Lung (tissue), 12 donors: ENCODE results near the gene KCNJ5. TPM values are rescaled to one million over a fixed set of nuclear protein-coding genes. Genes with fewer than 3 reads are reported as not detected.

Experiments
- ATAC-seq: fragments of 200-7000 bp; cut with Tn5 transposase; one replicate; pipeline ENCODE4 v1.9.1; 2020; ENCODE audit warnings: moderate number of reproducible peaks; ENCODE audit not compliant: insufficient read depth, low FRiP score
- DNase-seq, 3 donors: peaks; one replicate each; pipeline ENCODE4 v3.0.0-alpha.2; 2013 to 2017
- H3K27ac ChIP-seq, 2 donors: one replicate each; pipeline ENCODE4 v1.5.1; 2013; ENCODE audit warnings: mild to moderate bottlenecking in 2 of 2, moderate library complexity in 2 of 2, control low read depth in 1 of 2, inconsistent platforms in 1 of 2, low read depth in 1 of 2, low read length in 1 of 2
- H3K27me3 ChIP-seq, 3 donors: one replicate each; pipeline ENCODE4 v1.5.1; 2013; ENCODE audit warnings: low read length in 2 of 3; ENCODE audit not compliant: control insufficient read depth in 3 of 3, insufficient read depth in 3 of 3
- H3K36me3 ChIP-seq, 4 donors: one replicate each; pipeline ENCODE4 v1.5.1; 2013; ENCODE audit warnings: low read length in 4 of 4, mild to moderate bottlenecking in 1 of 4, moderate library complexity in 1 of 4; ENCODE audit not compliant: control insufficient read depth in 4 of 4, insufficient read depth in 4 of 4
- H3K4me1 ChIP-seq, 5 donors: one replicate each; pipeline ENCODE4 v1.5.1; 2013; ENCODE audit warnings: low read length in 5 of 5, mild to moderate bottlenecking in 2 of 5, moderate library complexity in 1 of 5; ENCODE audit not compliant: control insufficient read depth in 5 of 5, insufficient read depth in 5 of 5
- H3K4me3 ChIP-seq: one replicate; pipeline ENCODE4 v1.5.1; 2013; ENCODE audit warnings: mild to moderate bottlenecking, control low read depth, moderate library complexity
- H3K9ac ChIP-seq, 2 donors: one replicate each; pipeline ENCODE4 v1.5.1; 2013; ENCODE audit warnings: low read length in 2 of 2, control low read depth in 1 of 2; ENCODE audit not compliant: insufficient read depth in 1 of 2
- H3K9me3 ChIP-seq, 4 donors: one replicate each; pipeline ENCODE4 v1.5.1; 2013; ENCODE audit warnings: low read length in 3 of 4, mild to moderate bottlenecking in 1 of 4, moderate library complexity in 1 of 4; ENCODE audit not compliant: control insufficient read depth in 4 of 4, insufficient read depth in 3 of 4
- WGBS, 2 donors: extraction: QIAGEN DNeasy Blood & Tissue Kit; methylation state at CpG; one replicate each; pipeline ENCODE4 v1.1.7; 2013; 5-methylcytosine and 5-hydroxymethylcytosine counted together
- polyA plus RNA-seq, 2 donors: library from polyadenylated mRNA; stranded (reverse); fragments of 200-250 nt; gene quantifications; one replicate each; pipeline ENCODE4 v1.2.1, GENCODE V29; 2013
- total RNA-seq, 2 donors: library from RNA; depleted of rRNA in 1 of 2; stranded (reverse); fragments of >200 nt in 1 of 2; gene quantifications; one replicate each; pipeline ENCODE4 v1.2.1, GENCODE V29; 2014 to 2021
- TF ChIP-seq, protein P1 (sequence below): IDR thresholded peaks from 2 replicates; pipeline ENCODE4 v1.5.1; 2012; ENCODE audit warnings: mild to moderate bottlenecking; ENCODE audit errors: control extremely low read depth, extremely low read depth
- donor health status: control.
- donor health status: control.
- donor health status: Bipolar disorder and iron deficiency.
- donor health status: healthy.
- donor health status: DM: yes; HTN: yes; CAD: no.

KCNJ5 gene
- total and polyA plus RNA-seq, 4 donors: 2.0 to 5.0 (median 2.8) TPM

DNA sequence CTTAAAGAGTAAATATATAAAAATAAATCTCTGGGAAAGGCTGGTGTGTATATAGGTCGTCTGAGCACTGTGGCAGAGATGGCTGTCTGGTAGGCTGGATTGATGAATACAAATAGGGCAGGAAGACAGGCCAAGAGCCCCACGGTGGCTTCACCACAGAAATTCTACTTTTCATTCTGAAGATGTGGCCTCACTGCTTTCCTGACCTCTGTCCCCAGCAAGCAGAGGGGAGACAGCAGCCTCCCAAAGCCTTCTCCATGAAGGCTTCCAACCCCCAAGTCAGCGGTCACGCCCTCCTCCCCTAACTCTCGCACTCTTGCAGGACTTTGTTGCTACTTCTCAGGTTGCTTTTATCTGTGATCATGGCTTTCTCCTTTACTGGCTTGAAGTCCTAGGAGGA lies 13.4 kb upstream of the KCNJ5 start:
- H3K36me3 ChIP-seq: no peaks in the 10 kb centered on the region
- H3K27ac ChIP-seq: no peak overlapping the region
- TF ChIP-seq, protein P1, sequence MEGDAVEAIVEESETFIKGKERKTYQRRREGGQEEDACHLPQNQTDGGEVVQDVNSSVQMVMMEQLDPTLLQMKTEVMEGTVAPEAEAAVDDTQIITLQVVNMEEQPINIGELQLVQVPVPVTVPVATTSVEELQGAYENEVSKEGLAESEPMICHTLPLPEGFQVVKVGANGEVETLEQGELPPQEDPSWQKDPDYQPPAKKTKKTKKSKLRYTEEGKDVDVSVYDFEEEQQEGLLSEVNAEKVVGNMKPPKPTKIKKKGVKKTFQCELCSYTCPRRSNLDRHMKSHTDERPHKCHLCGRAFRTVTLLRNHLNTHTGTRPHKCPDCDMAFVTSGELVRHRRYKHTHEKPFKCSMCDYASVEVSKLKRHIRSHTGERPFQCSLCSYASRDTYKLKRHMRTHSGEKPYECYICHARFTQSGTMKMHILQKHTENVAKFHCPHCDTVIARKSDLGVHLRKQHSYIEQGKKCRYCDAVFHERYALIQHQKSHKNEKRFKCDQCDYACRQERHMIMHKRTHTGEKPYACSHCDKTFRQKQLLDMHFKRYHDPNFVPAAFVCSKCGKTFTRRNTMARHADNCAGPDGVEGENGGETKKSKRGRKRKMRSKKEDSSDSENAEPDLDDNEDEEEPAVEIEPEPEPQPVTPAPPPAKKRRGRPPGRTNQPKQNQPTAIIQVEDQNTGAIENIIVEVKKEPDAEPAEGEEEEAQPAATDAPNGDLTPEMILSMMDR: no peak
- 73 to 80% methylated on average over 5 of the region's 5 CpGs for WGBS, 2 donors
- H3K9ac ChIP-seq: no peak overlapping the region
- DNase-seq: no peak
- no peaks in the 10 kb centered on the region for H3K4me1 ChIP-seq
- no peaks in the 10 kb centered on the region for H3K9me3 ChIP-seq
- ATAC-seq: no peak
- peaks cover 0 to 2% (median 0%) of the 10 kb centered on the region in 3 donors for H3K27me3 ChIP-seq
- H3K4me3 ChIP-seq: no peak overlapping the region

DNA sequence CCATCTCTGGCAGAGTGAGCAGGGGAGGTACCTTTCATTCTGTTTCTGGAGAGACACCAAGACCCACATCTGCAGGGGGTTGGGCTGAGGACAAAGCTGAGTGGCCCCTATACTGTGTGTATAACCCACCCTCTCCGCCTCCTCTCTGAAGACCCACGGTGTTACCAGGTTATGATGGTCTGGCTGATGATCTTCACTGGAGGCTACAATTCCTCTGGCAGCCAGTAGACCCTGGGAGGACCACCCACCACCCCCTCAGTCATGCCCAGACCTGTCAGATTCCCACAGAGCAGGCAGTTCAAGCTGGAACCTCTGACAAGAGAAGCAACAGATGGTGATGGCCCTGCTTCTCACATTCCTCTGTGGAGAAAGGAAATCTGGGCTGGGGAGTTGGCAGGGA lies 12.7 kb upstream of the KCNJ5 start:
- Histone ChIP-seq H3K36me3 (no peaks in the 10 kb centered on the region), H3K27ac (no peak overlapping the region), H3K27me3 (peaks cover 0 to 2% (median 0%) of the 10 kb centered on the region in 3 donors), H3K9me3 (no peaks in the 10 kb centered on the region), H3K9ac (no peak overlapping the region), H3K4me1 (no peaks in the 10 kb centered on the region), H3K4me3 (no peak overlapping the region)
- ATAC-seq (no peak), DNase-seq (no peak)
- WGBS, 2 donors: 91 to 92% methylated on average over 2 of the region's 2 CpGs
- TF ChIP-seq, protein P1: no peak

DNA sequence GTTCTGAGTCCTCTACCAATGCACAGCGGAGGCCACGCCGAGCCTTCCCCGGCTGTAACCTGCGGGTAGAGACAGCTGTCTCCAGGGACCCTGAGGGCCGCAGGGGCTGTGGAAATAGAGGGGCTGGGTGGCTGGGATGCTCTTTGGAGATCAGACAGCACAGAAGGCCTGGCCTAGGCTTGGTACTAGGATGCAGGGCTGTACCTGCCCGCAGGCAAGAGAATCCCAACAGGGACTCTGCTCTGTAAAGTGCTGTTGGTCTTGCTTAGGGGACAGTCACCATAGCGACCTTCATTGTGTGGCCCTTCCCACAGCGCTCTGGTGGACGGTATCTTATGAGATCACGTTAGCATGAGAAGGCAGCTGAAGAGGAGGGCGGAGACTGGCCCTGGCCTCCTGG lies 11.3 kb upstream of the KCNJ5 start:
- peaks cover 0 to 3% (median 2%) of the 10 kb centered on the region in 3 donors for H3K27me3 ChIP-seq
- TF ChIP-seq, protein P1: no peak
- no peak overlapping the region for H3K27ac ChIP-seq
- DNase-seq (peak in 1 of 3 donors; percentile 31), ATAC-seq (no peak)
- 86 to 87% methylated on average over 12 of the region's 12 CpGs for WGBS, 2 donors
- no peak overlapping the region for H3K9ac ChIP-seq
- H3K36me3 ChIP-seq: no peaks in the 10 kb centered on the region
- H3K9me3 ChIP-seq: no peaks in the 10 kb centered on the region
- no peak overlapping the region for H3K4me3 ChIP-seq
- no peaks in the 10 kb centered on the region for H3K4me1 ChIP-seq

DNA sequence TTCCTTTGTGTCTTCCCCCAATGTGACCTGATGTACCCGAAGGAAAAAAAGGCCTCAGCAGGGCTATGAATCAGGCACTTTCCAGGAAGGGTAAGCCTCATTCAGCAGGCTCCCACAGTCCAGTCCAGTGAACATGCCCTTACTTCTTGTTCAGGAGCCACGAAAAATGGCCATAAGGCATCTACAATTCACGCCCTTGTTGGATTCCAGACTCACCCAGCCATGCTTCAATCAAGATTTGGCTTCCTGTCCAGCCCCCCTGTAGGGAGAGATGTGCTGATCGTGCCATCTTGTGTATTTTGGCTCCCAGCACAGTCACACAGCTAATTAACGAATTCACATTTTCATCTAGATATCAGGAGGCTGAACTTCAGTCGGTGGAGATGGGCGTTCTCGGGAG lies 9.9 kb upstream of the KCNJ5 start:
- H3K9ac ChIP-seq: no peak overlapping the region
- 88 to 90% methylated on average over 8 of the region's 8 CpGs for WGBS, 2 donors

More for the DNA sequence above, 9.9 kb upstream of the KCNJ5 start:
- DNase-seq (no peak), ATAC-seq (no peak)
- Histone ChIP-seq H3K27ac (no peak overlapping the region), H3K9me3 (no peaks in the 10 kb centered on the region), H3K27me3 (peaks cover 0 to 3% (median 2%) of the 10 kb centered on the region in 3 donors), H3K4me3 (no peak overlapping the region), H3K36me3 (no peaks in the 10 kb centered on the region), H3K4me1 (no peaks in the 10 kb centered on the region)
- TF ChIP-seq, protein P1: no peak
